ENCODE data around the gene RPA3. TPM values are rescaled to one million over a fixed set of nuclear protein-coding genes. Genes with fewer than 3 reads are reported as not detected.

The RPA3 gene
- total and polyA plus RNA-seq, 2 donors (not counting 3 experiments of a cell fraction or from before 2014, with no cell fraction given): 15.6 to 34.4 TPM

DNA sequence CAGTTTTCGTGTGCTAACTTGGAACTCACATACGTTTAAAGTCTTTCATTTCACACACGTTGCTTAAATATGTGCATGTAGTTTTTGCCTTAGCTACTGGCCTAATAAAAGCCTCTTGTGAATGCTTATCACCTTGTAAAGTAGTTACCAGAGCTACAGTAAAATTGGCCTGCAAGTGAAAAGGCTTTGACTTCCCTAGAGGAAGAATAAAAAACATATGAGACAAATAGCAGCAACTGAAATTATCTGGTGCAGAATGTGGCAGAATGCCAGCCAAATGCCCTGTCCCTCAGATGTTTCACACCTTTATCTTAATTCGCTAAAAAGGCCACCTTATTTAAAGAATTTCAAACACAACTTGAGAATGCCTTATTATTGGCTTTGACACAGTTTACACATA, 28.1 kb upstream of the RPA3 start:
- Histone ChIP-seq H3K9me3 (replicated peaks; ENCODE audit: control insufficient read depth, insufficient read depth, low read length) (no peaks in the 10 kb centered on the region), H3K9ac (replicated peaks; ENCODE audit: extremely low read depth, insufficient read depth, low read length) (no peak overlapping the region), H3K27ac (ENCODE audit: insufficient read depth, low read depth, low read length) (no peak overlapping the region), H3K79me2 (ENCODE audit: control insufficient read depth, insufficient read depth, low read length) (no peaks in the 10 kb centered on the region), H3K4me1 (ENCODE audit: control insufficient read depth, extremely low read depth, insufficient read depth, low read length) (no peaks in the 10 kb centered on the region), H3K4me3 (replicated peaks in 1 of 3; ENCODE audit: insufficient read depth in 1 of 3, low read depth in 1 of 3, low read length in 3 of 3) (no peak overlapping the region), H3K4me2 (ENCODE audit: insufficient read depth, low read length) (no peak overlapping the region), H3K9me1 (replicated peaks; ENCODE audit: control insufficient read depth, extremely low read depth, insufficient read depth, low read length) (no peaks in the 10 kb centered on the region), H3K36me3 (ENCODE audit: control insufficient read depth in 2 of 2, extremely low read depth in 1 of 2, insufficient read depth in 2 of 2, low read length in 2 of 2) (no peaks in the 10 kb centered on the region), H4K20me1 (replicated peaks; ENCODE audit: control insufficient read depth, extremely low read depth, insufficient read depth, low read length) (no peaks in the 10 kb centered on the region), H3K27me3 (ENCODE audit: control insufficient read depth in 2 of 2, insufficient read depth in 2 of 2, low read length in 2 of 2) (no peaks in the 10 kb centered on the region), H2AFZ (ENCODE audit: low read depth, low read length) (no peak overlapping the region)
- no peak for FAIRE-seq
- TF ChIP-seq MYC (IDR thresholded peaks at IDR 0.05; ENCODE audit: low read depth, low read length): no peak
- no peak for TF ChIP-seq JUN (IDR thresholded peaks at IDR 0.05; ENCODE audit: borderline replicate concordance, insufficient read depth, insufficient read length, low read depth)
- no peak for TF ChIP-seq FOS (IDR thresholded peaks at IDR 0.05; ENCODE audit: borderline replicate concordance, insufficient read depth, low read length)
- ChIA-PET CTCF (interaction anchor here (1.2 to 1.8 kb wide), 2 partner anchors 9 to 65 kb away, joined by 3 to 10 read pairs; no protein-coding TSS in a partner anchor), POLR2A (no interaction called here)
- intact Hi-C loops (cut with micrococcal nuclease) (no loop called here), dilution Hi-C loops (cut with MboI; ENCODE audit: extremely low pct_ligation_motif_present, low sequenced_read_pairs) (no loop called here)
- no peak for DNase-seq (ENCODE audit: low read depth, low spot score)
- BruUV-seq (replicated peaks): no TSS peak

DNA sequence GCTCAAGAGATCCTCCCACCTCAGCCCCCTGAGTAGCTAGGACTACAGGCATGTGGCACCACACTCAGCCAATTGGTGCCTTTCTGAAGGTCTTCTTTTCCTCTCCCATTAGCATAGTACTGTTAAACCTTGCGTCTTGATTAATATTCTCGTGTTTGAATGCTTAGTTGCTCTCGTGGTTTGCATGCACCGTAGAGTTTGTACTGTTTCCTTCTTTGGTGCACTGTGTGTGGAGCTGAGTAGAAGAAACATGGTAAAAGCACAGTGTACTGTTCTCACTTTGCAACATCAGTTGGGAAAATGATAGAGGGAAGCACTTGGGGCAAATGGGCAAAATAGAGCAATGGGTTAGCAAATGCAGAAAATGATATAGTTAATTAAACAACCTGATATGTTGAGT, 27.6 kb upstream of the RPA3 start:
- no peak for FAIRE-seq

More for the DNA sequence above, 27.6 kb upstream of the RPA3 start:
- no peak for DNase-seq (ENCODE audit: low read depth, low spot score)
- ChIA-PET POLR2A (no interaction called here), CTCF (interaction anchor here (1.2 to 1.8 kb wide), 2 partner anchors 9 to 65 kb away, joined by 3 to 10 read pairs; no protein-coding TSS in a partner anchor)
- BruUV-seq (replicated peaks): no TSS peak
- no peaks in the 10 kb centered on the region for H4K20me1 ChIP-seq (replicated peaks; ENCODE audit: control insufficient read depth, extremely low read depth, insufficient read depth, low read length)
- H3K27me3 ChIP-seq (ENCODE audit: control insufficient read depth in 2 of 2, insufficient read depth in 2 of 2, low read length in 2 of 2): no peaks in the 10 kb centered on the region
- no peak overlapping the region for H3K4me3 ChIP-seq (replicated peaks in 1 of 3; ENCODE audit: insufficient read depth in 1 of 3, low read depth in 1 of 3, low read length in 3 of 3)
- H2AFZ ChIP-seq (ENCODE audit: low read depth, low read length): no peak overlapping the region
- H3K4me1 ChIP-seq (ENCODE audit: control insufficient read depth, extremely low read depth, insufficient read depth, low read length): no peaks in the 10 kb centered on the region
- no peaks in the 10 kb centered on the region for H3K9me3 ChIP-seq (replicated peaks; ENCODE audit: control insufficient read depth, insufficient read depth, low read length)
- dilution Hi-C loops (cut with MboI; ENCODE audit: extremely low pct_ligation_motif_present, low sequenced_read_pairs) (no loop called here), intact Hi-C loops (cut with micrococcal nuclease) (no loop called here)
- H3K4me2 ChIP-seq (ENCODE audit: insufficient read depth, low read length): no peak overlapping the region
- H3K9me1 ChIP-seq (replicated peaks; ENCODE audit: control insufficient read depth, extremely low read depth, insufficient read depth, low read length): no peaks in the 10 kb centered on the region
- H3K9ac ChIP-seq (replicated peaks; ENCODE audit: extremely low read depth, insufficient read depth, low read length): no peak overlapping the region
- no peak overlapping the region for H3K27ac ChIP-seq (ENCODE audit: insufficient read depth, low read depth, low read length)
- TF ChIP-seq MAX (IDR thresholded peaks at IDR 0.05; ENCODE audit: insufficient read depth, insufficient read length) (no peak), FOS (IDR thresholded peaks at IDR 0.05; ENCODE audit: borderline replicate concordance, insufficient read depth, low read length) (no peak), EZH2 (IDR thresholded peaks at IDR 0.05; ENCODE audit: borderline replicate concordance, low read depth, low read length, severe bottlenecking) (no peak), MYC (IDR thresholded peaks at IDR 0.05; ENCODE audit: low read depth, low read length) (no peak), JUN (IDR thresholded peaks at IDR 0.05; ENCODE audit: borderline replicate concordance, insufficient read depth, insufficient read length, low read depth) (no peak), POLR2AphosphoS5 (IDR thresholded peaks at IDR 0.05; ENCODE audit: insufficient read depth, low read depth, low read length) (no peak), POLR2A (IDR thresholded peaks at IDR 0.05; ENCODE audit: low read depth, low read length) (no peak), GATA2 (IDR thresholded peaks at IDR 0.05; ENCODE audit: insufficient read depth, insufficient read length, low read depth, low read length) (no peak)
- TF ChIP-seq, protein P1, sequence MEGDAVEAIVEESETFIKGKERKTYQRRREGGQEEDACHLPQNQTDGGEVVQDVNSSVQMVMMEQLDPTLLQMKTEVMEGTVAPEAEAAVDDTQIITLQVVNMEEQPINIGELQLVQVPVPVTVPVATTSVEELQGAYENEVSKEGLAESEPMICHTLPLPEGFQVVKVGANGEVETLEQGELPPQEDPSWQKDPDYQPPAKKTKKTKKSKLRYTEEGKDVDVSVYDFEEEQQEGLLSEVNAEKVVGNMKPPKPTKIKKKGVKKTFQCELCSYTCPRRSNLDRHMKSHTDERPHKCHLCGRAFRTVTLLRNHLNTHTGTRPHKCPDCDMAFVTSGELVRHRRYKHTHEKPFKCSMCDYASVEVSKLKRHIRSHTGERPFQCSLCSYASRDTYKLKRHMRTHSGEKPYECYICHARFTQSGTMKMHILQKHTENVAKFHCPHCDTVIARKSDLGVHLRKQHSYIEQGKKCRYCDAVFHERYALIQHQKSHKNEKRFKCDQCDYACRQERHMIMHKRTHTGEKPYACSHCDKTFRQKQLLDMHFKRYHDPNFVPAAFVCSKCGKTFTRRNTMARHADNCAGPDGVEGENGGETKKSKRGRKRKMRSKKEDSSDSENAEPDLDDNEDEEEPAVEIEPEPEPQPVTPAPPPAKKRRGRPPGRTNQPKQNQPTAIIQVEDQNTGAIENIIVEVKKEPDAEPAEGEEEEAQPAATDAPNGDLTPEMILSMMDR (IDR thresholded peaks at IDR 0.05; ENCODE audit: extremely low read depth in 1 of 2, insufficient read depth in 1 of 2, low read depth in 1 of 2, low read length in 2 of 2): no peak
- no peaks in the 10 kb centered on the region for H3K79me2 ChIP-seq (ENCODE audit: control insufficient read depth, insufficient read depth, low read length)
- H3K36me3 ChIP-seq (ENCODE audit: control insufficient read depth in 2 of 2, extremely low read depth in 1 of 2, insufficient read depth in 2 of 2, low read length in 2 of 2): no peaks in the 10 kb centered on the region
